ENCODE results near the gene VTI1A.

Gene VTI1A

DNA sequence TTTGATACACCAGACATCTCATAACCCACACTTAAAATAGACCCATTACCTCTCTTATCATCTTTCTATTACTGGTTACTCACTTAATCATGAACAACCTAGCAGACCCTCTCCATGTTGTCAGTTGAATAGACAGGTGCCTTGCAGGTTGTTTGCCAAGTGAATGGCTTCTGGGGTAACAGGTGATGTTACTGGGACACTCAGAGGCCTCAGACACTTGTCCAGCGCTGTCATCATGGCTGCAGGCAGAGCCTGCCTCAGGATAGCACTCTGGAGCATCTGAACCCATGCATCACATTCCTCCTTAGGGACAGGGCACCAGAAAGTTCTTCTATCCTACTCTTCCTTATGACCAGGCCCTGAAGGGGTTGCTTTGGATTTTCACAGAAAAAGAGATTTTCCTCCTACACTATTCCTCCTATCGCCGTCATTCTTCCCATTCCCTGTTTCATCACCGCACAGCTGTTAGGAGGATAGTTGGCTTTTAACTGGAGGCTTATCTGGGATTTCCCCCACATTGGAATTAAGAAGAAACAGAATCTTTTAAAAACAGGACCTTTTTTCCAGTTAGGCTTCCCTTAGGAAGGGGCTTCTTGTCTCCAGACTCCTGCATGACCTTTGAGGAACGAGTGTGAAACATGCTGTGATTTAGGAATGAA, 182.1 kb downstream of the VTI1A start:
- Histone ChIP-seq H2AFZ (ENCODE audit: low read depth, low read length) (no peak overlapping the region), H3K36me3 (ENCODE audit: insufficient read depth, low read length) (no peaks in the 10 kb centered on the region), H3K9me3 (ENCODE audit: low read length) (no peaks in the 10 kb centered on the region), H3K4me3 (ENCODE audit: low read length) (no peak overlapping the region), H3K27me3 (ENCODE audit: insufficient read depth, low read length) (no peaks in the 10 kb centered on the region), H3K4me1 (ENCODE audit: insufficient read depth, low read length) (peaks cover under 1% of the 10 kb centered on the region)

DNA sequence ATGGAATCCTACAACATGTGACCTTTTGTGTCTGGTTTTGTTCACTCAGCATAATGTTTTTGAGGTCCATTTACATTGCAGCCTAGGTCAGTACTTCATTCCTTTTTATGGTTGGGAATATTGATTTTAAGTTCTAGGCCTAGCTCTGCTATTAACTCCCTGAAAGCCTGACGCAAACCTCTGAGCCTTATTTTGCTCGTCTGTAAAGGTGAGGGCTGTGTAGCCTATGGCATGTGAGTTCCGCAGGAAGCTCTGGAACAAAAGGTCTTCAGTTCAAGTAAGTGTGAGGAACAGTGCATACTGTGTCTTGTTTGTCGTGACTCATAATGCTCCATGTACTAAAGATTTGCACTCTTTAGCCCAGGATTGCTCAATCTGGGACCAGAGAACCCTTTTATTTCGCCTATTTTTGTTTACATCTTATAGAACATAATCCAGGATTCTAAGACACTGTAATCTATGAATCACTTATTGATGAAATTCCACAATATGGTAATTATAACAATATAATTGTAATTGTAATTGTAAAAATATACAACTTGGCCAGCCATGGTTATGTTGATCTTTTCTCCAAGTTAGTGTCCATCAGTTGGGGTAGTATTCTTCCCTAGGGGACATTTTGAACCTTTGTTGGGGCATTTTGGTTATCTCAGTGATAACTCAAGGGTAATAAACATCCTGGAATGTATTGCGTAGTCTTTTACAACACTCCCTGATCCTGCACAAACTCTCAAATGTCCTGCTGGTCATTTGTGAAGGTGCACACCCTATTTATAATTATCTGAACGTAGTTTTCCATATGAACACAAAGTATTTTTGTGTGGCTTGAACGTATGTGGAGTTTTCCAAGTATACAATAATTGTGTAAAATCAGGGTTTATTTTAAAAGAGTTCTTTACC, 184.7 kb downstream of the VTI1A start:
- Histone ChIP-seq H3K4me3 (ENCODE audit: low read length) (no peak overlapping the region), H3K4me1 (ENCODE audit: insufficient read depth, low read length) (no peaks in the 10 kb centered on the region), H3K9me3 (ENCODE audit: low read length) (no peaks in the 10 kb centered on the region), H3K36me3 (ENCODE audit: insufficient read depth, low read length) (no peaks in the 10 kb centered on the region), H2AFZ (ENCODE audit: low read depth, low read length) (no peak overlapping the region), H3K27me3 (ENCODE audit: insufficient read depth, low read length) (no peaks in the 10 kb centered on the region)

DNA sequence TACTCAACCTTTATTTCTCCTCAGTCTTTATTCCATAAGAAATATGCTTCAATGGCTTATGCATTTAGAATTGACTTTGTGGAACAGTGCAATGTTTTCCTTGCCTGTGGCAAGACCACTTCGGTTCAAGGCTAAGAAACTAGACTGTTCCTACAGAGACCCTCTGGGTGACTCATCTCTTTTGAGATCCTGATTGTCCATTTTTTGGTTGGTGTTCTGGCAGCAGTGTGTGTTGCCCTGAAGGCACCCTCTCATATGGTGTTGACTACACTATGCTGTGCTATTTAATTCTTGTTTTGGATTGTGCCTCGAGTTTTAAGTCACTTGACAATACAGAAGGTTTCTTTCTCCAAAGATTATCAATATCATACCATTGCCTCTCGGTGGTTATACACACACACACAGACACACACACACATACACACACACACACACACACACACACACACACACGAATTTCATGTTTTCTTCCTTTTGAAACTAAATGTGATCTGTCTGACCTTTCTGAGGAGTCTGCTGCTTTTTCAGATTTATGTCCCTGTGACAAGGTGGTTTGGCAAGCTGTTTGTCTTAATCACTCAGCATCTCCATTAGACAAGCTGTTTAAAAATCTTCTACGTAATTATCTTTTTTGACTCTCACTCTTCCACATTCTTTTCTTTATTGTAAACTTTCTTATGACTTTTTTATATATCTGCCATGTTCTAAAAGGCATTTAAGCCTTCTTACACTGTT, 187.2 kb downstream of the VTI1A start:
- Histone ChIP-seq H3K9me3 (ENCODE audit: low read length) (no peaks in the 10 kb centered on the region), H3K4me1 (ENCODE audit: insufficient read depth, low read length) (peaks cover 10% of the 10 kb centered on the region)

DNA sequence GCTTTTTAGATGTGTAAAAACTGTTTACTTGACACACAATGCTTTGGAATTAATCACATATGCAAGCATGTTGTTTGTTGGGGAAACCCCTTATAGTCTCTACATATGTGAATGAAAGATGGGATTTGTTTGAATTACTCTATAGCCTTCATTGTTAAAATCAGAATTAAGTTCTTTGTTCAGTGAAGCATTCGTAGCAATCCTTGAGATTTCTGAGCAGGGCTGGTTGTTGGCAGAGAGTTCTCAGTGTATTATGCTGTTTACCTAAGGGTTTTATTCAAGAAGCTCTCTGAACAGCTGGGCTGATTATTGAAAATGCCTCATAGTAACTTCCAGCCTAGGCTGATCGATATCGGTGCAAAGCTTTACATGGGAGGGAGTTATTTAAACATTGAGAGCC, 190.9 kb downstream of the VTI1A start:
- H2AFZ ChIP-seq (ENCODE audit: low read depth, low read length) = no peak overlapping the region
- H3K9me3 ChIP-seq (ENCODE audit: low read length) = no peaks in the 10 kb centered on the region
- no peaks in the 10 kb centered on the region for H3K36me3 ChIP-seq (ENCODE audit: insufficient read depth, low read length)
- no peaks in the 10 kb centered on the region for H3K27me3 ChIP-seq (ENCODE audit: insufficient read depth, low read length)
- peaks cover 10% of the 10 kb centered on the region for H3K4me1 ChIP-seq (ENCODE audit: insufficient read depth, low read length)
- H3K4me3 ChIP-seq (ENCODE audit: low read length) = no peak overlapping the region

More for the DNA sequence above, 187.2 kb downstream of the VTI1A start:
- Histone ChIP-seq H3K27me3 (ENCODE audit: insufficient read depth, low read length) (no peaks in the 10 kb centered on the region), H2AFZ (ENCODE audit: low read depth, low read length) (no peak overlapping the region), H3K4me3 (ENCODE audit: low read length) (no peak overlapping the region), H3K36me3 (ENCODE audit: insufficient read depth, low read length) (no peaks in the 10 kb centered on the region)

DNA sequence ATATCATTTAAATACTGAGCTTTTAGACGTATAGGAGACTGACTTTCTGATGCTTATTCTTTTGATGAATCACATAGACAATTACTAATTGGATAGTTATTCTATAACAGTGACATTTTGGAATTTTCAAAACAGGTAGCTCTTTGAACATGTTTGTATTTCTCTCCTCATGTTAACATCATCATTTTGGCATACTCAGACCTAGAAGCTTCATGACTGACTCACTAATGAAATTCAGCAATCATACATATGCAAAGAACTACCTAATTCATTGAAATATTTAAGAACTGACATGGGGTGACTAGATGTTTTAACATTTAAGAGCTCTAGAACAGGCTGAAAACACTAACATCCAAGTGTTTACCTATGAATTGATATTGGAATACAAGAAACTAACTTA, 192.3 kb downstream of the VTI1A start:
- H3K9me3 ChIP-seq (ENCODE audit: low read length) = no peaks in the 10 kb centered on the region
- no peaks in the 10 kb centered on the region for H3K36me3 ChIP-seq (ENCODE audit: insufficient read depth, low read length)
- no peak overlapping the region for H2AFZ ChIP-seq (ENCODE audit: low read depth, low read length)
- H3K27me3 ChIP-seq (ENCODE audit: insufficient read depth, low read length) = no peaks in the 10 kb centered on the region
- H3K4me1 ChIP-seq (ENCODE audit: insufficient read depth, low read length) = peaks cover 16% of the 10 kb centered on the region
- H3K4me3 ChIP-seq (ENCODE audit: low read length) = no peak overlapping the region

DNA sequence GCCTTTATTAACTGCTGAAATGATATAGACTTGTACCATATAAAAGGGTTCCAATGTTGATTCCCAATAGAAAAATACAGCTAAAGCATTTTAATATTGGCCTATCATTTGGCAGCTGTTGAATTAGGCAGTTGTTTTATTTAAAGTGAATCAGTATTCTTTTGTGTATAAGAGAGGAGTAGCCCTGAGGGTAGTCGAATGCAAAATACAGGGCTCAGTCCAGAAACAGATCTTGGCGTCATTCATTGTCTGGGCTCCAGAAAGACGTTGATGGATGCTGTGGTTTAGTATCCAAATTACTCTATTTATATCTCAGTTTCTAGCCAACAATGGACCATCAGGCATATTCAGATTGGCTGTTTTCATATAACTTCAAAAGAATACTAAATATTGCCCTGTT, 193.6 kb downstream of the VTI1A start:
- no peaks in the 10 kb centered on the region for H3K27me3 ChIP-seq (ENCODE audit: insufficient read depth, low read length)
- H2AFZ ChIP-seq (ENCODE audit: low read depth, low read length) = no peak overlapping the region
- H3K4me1 ChIP-seq (ENCODE audit: insufficient read depth, low read length) = peaks cover 20% of the 10 kb centered on the region

DNA sequence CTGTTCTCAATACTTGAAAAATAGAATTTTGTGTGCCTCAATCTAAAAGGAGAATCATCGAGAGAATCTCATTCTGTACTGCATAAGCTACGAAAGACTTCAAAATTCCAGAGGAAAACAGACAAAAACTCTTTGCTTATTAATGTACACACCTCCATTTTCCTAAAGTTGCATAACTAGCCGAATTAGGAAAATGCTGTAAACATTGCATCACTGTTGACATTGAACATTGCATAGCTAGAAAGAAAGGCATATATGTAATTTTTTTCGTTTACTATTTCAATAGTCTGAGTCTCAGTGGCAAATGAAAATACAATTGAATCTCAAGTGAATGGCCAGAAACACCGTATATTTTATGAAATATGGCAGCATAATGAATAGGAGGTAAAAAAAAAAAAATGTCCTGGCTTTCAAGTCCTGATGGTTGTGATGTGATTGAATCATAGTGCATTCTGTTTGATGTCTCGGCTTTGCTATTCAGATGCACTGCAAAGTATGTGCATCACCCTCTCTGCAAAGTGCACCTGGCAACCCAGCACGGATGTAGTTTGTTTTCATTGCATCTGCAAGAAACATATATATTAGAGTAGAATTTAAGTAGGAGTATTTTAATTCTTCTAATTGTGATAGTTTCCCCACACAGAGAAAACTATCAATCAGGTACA, 196.7 kb downstream of the VTI1A start:
- peaks cover 22% of the 10 kb centered on the region for H3K4me1 ChIP-seq (ENCODE audit: insufficient read depth, low read length)

More for the DNA sequence above, 193.6 kb downstream of the VTI1A start:
- H3K9me3 ChIP-seq (ENCODE audit: low read length) = no peaks in the 10 kb centered on the region
- H3K36me3 ChIP-seq (ENCODE audit: insufficient read depth, low read length) = no peaks in the 10 kb centered on the region
- H3K4me3 ChIP-seq (ENCODE audit: low read length) = no peak overlapping the region

DNA sequence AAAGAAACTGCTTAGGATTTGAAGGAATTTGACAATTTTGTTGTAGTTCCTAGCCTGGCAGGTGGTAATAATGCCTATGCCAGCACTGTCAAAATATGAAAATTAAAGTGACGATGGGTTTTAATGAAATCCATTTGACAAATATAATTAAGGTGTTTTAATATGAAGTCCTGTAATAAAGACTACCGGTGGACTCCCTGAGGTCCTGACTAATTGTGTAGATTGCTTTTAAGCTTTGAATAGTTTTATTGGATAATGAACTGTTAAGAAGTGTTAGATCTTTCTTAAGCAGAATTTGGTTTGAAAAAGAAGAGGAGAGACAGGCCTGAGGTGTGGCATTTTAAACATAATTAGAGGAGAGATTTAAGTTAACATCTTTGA, 197.2 kb downstream of the VTI1A start:
- Histone ChIP-seq H3K9me3 (ENCODE audit: low read length) (no peaks in the 10 kb centered on the region), H3K4me3 (ENCODE audit: low read length) (no peak overlapping the region), H3K36me3 (ENCODE audit: insufficient read depth, low read length) (no peaks in the 10 kb centered on the region), H3K4me1 (ENCODE audit: insufficient read depth, low read length) (peaks cover 22% of the 10 kb centered on the region), H3K27me3 (ENCODE audit: insufficient read depth, low read length) (no peaks in the 10 kb centered on the region), H2AFZ (ENCODE audit: low read depth, low read length) (no peak overlapping the region)

More for the DNA sequence above, 196.7 kb downstream of the VTI1A start:
- Histone ChIP-seq H3K36me3 (ENCODE audit: insufficient read depth, low read length) (no peaks in the 10 kb centered on the region), H3K4me3 (ENCODE audit: low read length) (no peak overlapping the region), H2AFZ (ENCODE audit: low read depth, low read length) (no peak overlapping the region), H3K9me3 (ENCODE audit: low read length) (no peaks in the 10 kb centered on the region), H3K27me3 (ENCODE audit: insufficient read depth, low read length) (no peaks in the 10 kb centered on the region)

DNA sequence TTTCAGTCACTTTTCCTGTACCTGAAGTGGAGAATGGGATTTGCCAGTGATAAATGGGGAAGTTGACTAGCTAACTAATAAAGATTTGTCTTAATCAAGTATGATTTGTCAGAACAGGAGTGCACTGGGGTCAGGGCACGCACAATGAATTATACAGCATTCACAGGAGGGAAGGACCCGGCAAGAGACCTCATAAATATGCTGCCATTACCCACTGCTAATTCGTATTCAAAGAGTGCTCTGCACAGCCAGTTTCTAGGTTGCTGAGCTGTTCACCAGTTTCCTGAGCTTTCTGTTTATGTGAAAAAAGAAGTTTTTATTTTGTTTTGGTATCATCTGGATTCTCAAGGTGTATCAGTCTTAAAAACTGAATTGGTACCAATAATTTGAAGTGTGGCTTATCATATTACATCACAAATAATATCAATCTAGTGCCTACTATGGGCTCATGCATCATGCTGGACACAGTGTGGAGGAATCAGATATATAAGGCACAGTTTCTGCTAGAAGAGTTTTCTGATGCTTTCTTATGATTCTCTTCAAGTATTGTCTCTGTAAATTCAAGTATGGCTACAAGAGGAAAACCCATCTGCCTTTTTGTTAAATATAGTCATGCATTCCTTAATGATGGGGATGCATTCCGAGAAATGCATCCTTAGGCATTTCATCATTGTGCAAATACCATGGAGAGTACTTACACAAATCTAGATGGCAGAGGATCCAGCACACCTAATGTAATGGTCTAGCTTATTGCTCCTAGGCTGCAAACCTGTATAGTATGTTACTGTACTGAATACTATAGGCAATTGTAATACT, 202.2 kb downstream of the VTI1A start:
- H2AFZ ChIP-seq (ENCODE audit: low read depth, low read length) = no peak overlapping the region
- no peaks in the 10 kb centered on the region for H3K36me3 ChIP-seq (ENCODE audit: insufficient read depth, low read length)
- H3K4me1 ChIP-seq (ENCODE audit: insufficient read depth, low read length) = peaks cover 32% of the 10 kb centered on the region
- H3K27me3 ChIP-seq (ENCODE audit: insufficient read depth, low read length) = no peaks in the 10 kb centered on the region
- H3K4me3 ChIP-seq (ENCODE audit: low read length) = peak overlapping the region; percentile 16
- H3K9me3 ChIP-seq (ENCODE audit: low read length) = no peaks in the 10 kb centered on the region

DNA sequence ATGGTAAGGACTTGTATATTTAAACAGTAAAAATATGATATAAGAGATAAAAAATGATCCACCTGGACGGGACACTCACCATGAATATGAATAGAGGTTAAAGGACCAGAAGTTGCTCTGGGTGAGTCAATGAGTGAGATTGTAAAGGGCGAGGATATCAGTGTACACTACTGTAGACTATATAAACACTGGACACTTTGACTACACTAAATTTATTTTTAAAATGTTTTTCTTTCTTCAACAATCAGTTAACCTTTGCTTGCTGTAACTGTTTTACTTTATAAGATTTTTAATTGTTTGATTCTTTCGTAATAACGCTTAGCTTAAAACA, 202.8 kb downstream of the VTI1A start:
- H3K4me3 ChIP-seq (ENCODE audit: low read length) = no peak overlapping the region
- H3K4me1 ChIP-seq (ENCODE audit: insufficient read depth, low read length) = peaks cover 30% of the 10 kb centered on the region
- H3K9me3 ChIP-seq (ENCODE audit: low read length) = no peaks in the 10 kb centered on the region
- H3K36me3 ChIP-seq (ENCODE audit: insufficient read depth, low read length) = no peaks in the 10 kb centered on the region
- H3K27me3 ChIP-seq (ENCODE audit: insufficient read depth, low read length) = no peaks in the 10 kb centered on the region
- no peak overlapping the region for H2AFZ ChIP-seq (ENCODE audit: low read depth, low read length)

DNA sequence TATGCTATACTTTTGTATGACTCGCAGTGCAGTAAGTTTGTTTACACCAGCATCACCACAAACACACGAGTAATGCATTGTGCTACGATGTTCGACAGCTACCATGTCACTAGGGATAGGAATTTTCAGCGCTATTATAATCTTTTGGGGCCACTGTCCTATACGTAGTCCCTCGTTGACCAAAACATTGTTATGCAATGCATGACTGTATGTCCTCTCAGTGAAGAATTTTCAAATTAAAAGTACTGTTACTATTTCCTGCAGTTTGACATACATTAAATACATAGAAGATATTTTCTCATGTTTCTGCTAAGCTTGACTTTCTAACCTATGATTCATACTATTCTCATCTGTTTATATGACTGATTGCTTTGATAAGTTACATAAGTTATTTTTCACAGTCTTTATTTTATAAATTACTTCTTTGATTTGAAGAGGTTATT, 203.6 kb downstream of the VTI1A start:
- Histone ChIP-seq H3K4me3 (ENCODE audit: low read length) (no peak overlapping the region), H3K27me3 (ENCODE audit: insufficient read depth, low read length) (no peaks in the 10 kb centered on the region), H2AFZ (ENCODE audit: low read depth, low read length) (no peak overlapping the region), H3K9me3 (ENCODE audit: low read length) (no peaks in the 10 kb centered on the region), H3K36me3 (ENCODE audit: insufficient read depth, low read length) (no peaks in the 10 kb centered on the region), H3K4me1 (ENCODE audit: insufficient read depth, low read length) (peaks cover 29% of the 10 kb centered on the region)

DNA sequence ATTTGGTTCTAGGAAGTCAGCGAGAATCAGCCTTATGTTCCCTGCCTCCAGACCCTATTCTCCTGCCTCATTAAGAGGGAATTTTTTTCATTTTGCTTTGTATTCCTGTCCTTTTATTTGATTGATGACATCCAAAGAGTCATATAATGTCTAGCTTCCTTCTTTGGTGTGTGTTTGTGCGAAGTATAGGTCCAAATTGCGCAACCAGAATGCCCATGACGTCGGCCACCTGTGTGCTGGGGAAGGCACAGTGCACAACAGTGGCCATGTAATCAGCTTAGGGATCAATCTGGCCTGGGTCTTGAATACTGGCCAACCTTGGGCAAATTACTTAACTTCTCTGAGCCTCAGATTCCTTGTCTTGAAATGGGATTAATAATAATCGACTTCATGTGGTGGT, 206.2 kb downstream of the VTI1A start:
- H3K4me3 ChIP-seq (ENCODE audit: low read length) = no peak overlapping the region
- peaks cover 26% of the 10 kb centered on the region for H3K4me1 ChIP-seq (ENCODE audit: insufficient read depth, low read length)
- H3K36me3 ChIP-seq (ENCODE audit: insufficient read depth, low read length) = no peaks in the 10 kb centered on the region
- no peaks in the 10 kb centered on the region for H3K9me3 ChIP-seq (ENCODE audit: low read length)
- H2AFZ ChIP-seq (ENCODE audit: low read depth, low read length) = no peak overlapping the region
- no peaks in the 10 kb centered on the region for H3K27me3 ChIP-seq (ENCODE audit: insufficient read depth, low read length)

Measured in neuron (in vitro differentiated cells).